Measurements from ENCODE around the gene PSME4.
"Not testable (repeated sequence)": the region's sequence is repeated elsewhere in the genome, so short reads cannot be mapped to it uniquely, and the experiment has no call there.

PSME4 gene

GRCh38 chr2:53842891-53843290, 127.9 kb downstream of the PSME4 start:
- peak; percentile 42 for DNase-seq (ENCODE audit: low read depth)
- no peak for TF ChIP-seq CTCF (IDR thresholded peaks at IDR 0.05; ENCODE audit: insufficient read depth, low read depth, low read length, missing control alignments)

GRCh38 chr2:53841651-53842050, 129.1 kb downstream of the PSME4 start:
- H3K4me3 ChIP-seq (ENCODE audit: low read length); DNase-seq (ENCODE audit: low read depth): not testable (repeated sequence)

More at GRCh38 chr2:53842891-53843290, 127.9 kb downstream of the PSME4 start:
- no peak overlapping the region for H3K4me3 ChIP-seq (ENCODE audit: low read length)

- DNase-seq (ENCODE audit: low read depth) = no peak
- no peak overlapping the region for H3K4me3 ChIP-seq (ENCODE audit: low read length)
- no peak for TF ChIP-seq CTCF (IDR thresholded peaks at IDR 0.05; ENCODE audit: insufficient read depth, low read depth, low read length, missing control alignments)
Measured at GRCh38 chr2:53840580-53840979, 130.2 kb downstream of the PSME4 start.

- DNase-seq (ENCODE audit: low read depth) = not testable (repeated sequence)
Measured at GRCh38 chr2:53829980-53830290, 140.9 kb downstream of the PSME4 start.

GRCh38 chr2:53829273-53829979, 141.4 kb downstream of the PSME4 start:
- H3K4me3 ChIP-seq (ENCODE audit: low read length) = no peak overlapping the region
- TF ChIP-seq CTCF (IDR thresholded peaks at IDR 0.05; ENCODE audit: insufficient read depth, low read depth, low read length, missing control alignments) = no peak
- no peak for DNase-seq (ENCODE audit: low read depth)

More at GRCh38 chr2:53829980-53830290, 140.9 kb downstream of the PSME4 start:
- not testable (repeated sequence) for H3K4me3 ChIP-seq (ENCODE audit: low read length)

- H3K4me3 ChIP-seq (ENCODE audit: low read length) = no peak overlapping the region
- DNase-seq (ENCODE audit: low read depth) = no peak
- no peak for TF ChIP-seq CTCF (IDR thresholded peaks at IDR 0.05; ENCODE audit: insufficient read depth, low read depth, low read length, missing control alignments)
Measured at GRCh38 chr2:53828331-53828730, 142.5 kb downstream of the PSME4 start.

- H3K4me3 ChIP-seq (ENCODE audit: low read length) = no peak overlapping the region
- no peak for DNase-seq (ENCODE audit: low read depth)
- TF ChIP-seq CTCF (IDR thresholded peaks at IDR 0.05; ENCODE audit: insufficient read depth, low read depth, low read length, missing control alignments) = no peak
Measured at GRCh38 chr2:53827398-53828175, 143.2 kb downstream of the PSME4 start.
